ENCODE results near the gene HMGXB4. TPM values are rescaled to one million over a fixed set of nuclear protein-coding genes. Genes with fewer than 3 reads are reported as not detected.

The HMGXB4 gene
- total and polyA plus RNA-seq, 9 of the 15 experiments (the other 6 are each of a cell fraction or from before 2014, with no cell fraction given) = 9.9 to 31.4 (median 24.8) TPM

DNA sequence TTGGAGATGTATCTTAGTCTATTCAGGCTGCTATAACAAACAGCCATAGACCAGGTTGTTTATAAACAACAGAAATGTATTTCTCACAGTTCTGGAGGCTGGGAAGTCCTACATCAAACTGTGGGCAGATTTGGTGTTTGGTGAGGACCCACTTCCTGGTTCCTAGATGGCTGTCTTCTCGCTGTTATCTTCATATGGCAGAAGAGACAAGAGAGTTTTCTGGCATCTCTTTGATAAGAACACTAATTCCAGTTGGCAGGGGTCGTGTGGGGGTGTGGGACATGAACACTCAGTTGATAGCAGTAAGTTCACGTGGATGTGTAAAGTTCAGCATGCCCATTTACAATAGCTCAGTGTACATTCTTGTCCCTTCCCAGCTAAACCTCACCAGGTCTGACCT, 41.3 kb upstream of the HMGXB4 start (continued):
- TF ChIP-seq ZBTB26 (CRISPR knock-in tag; IDR thresholded peaks at IDR 0.05) = no peak
- TF ChIP-seq EP400 (IDR thresholded peaks at IDR 0.05) = no peak
- TF ChIP-seq FOXK2 (conservative IDR thresholded peaks at IDR 0.05 in 1 of 2, IDR thresholded peaks at IDR 0.05 in 1 of 2; ENCODE audit: low read depth in 2 of 2) = no peak
- TF ChIP-seq TGIF2 (CRISPR knock-in tag; IDR thresholded peaks at IDR 0.05) = no peak
- no peak for TF ChIP-seq KAT7 (CRISPR knock-in tag; IDR thresholded peaks at IDR 0.05; ENCODE audit: borderline replicate concordance)
- TF ChIP-seq SAFB (IDR thresholded peaks at IDR 0.05; ENCODE audit: borderline replicate concordance, low read depth, low read length) = no peak
- peak; percentile 89 for TF ChIP-seq CBFA2T2 (conservative IDR thresholded peaks at IDR 0.05)
- no peak for TF ChIP-seq ZNF77 (CRISPR knock-in tag; IDR thresholded peaks at IDR 0.05)
- TF ChIP-seq NCOA4 (IDR thresholded peaks at IDR 0.05; ENCODE audit: partially characterized antibody) = no peak
- TF ChIP-seq, protein P1, sequence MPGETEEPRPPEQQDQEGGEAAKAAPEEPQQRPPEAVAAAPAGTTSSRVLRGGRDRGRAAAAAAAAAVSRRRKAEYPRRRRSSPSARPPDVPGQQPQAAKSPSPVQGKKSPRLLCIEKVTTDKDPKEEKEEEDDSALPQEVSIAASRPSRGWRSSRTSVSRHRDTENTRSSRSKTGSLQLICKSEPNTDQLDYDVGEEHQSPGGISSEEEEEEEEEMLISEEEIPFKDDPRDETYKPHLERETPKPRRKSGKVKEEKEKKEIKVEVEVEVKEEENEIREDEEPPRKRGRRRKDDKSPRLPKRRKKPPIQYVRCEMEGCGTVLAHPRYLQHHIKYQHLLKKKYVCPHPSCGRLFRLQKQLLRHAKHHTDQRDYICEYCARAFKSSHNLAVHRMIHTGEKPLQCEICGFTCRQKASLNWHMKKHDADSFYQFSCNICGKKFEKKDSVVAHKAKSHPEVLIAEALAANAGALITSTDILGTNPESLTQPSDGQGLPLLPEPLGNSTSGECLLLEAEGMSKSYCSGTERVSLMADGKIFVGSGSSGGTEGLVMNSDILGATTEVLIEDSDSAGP (CRISPR knock-in tag; IDR thresholded peaks at IDR 0.05) = no peak
- TF ChIP-seq TAL1 (IDR thresholded peaks at IDR 0.05) = peak; percentile 82
- no peak for TF ChIP-seq POLR2AphosphoS2 (IDR thresholded peaks at IDR 0.05; ENCODE audit: low read length)
- TF ChIP-seq ZFP36 (IDR thresholded peaks at IDR 0.05; ENCODE audit: low read depth, low read length, partially characterized antibody) = no peak
- TF ChIP-seq PTBP1 (IDR thresholded peaks at IDR 0.05; ENCODE audit: low read depth, low read length) = no peak
- no peak for TF ChIP-seq NCOA6 (IDR thresholded peaks at IDR 0.05)
- no peak for TF ChIP-seq CREBBP (IDR thresholded peaks at IDR 0.05; ENCODE audit: low read depth, low read length)
- no peak for TF ChIP-seq THRAP3 (IDR thresholded peaks at IDR 0.05; ENCODE audit: borderline replicate concordance)
- TF ChIP-seq CTCFL (IDR thresholded peaks at IDR 0.05; ENCODE audit: borderline replicate concordance, insufficient read depth, low read depth, low read length, poor library complexity, severe bottlenecking) = no peak
- TF ChIP-seq, protein P2, sequence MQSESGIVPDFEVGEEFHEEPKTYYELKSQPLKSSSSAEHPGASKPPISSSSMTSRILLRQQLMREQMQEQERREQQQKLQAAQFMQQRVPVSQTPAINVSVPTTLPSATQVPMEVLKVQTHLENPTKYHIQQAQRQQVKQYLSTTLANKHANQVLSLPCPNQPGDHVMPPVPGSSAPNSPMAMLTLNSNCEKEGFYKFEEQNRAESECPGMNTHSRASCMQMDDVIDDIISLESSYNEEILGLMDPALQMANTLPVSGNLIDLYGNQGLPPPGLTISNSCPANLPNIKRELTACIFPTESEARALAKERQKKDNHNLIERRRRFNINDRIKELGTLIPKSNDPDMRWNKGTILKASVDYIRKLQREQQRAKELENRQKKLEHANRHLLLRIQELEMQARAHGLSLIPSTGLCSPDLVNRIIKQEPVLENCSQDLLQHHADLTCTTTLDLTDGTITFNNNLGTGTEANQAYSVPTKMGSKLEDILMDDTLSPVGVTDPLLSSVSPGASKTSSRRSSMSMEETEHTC (IDR thresholded peaks at IDR 0.05) = no peak
- TF ChIP-seq SMARCA4 (IDR thresholded peaks at IDR 0.05) = peak; percentile 57; the same call in 1 of the 2 replicates
- no peak for TF ChIP-seq ESRRA (IDR thresholded peaks at IDR 0.05; ENCODE audit: borderline replicate concordance, low read depth)
- no peak for TF ChIP-seq RAD51 (IDR thresholded peaks at IDR 0.05; ENCODE audit: borderline replicate concordance, low read depth)
- TF ChIP-seq SIX5 (IDR thresholded peaks at IDR 0.05; ENCODE audit: borderline replicate concordance in 1 of 2, insufficient read depth in 1 of 2, low read depth in 1 of 2, low read length in 2 of 2) = no peak
